Caco-2 (cell line): ENCODE data around the gene RNF186. TPM values are rescaled to one million over a fixed set of nuclear protein-coding genes. Genes with fewer than 3 reads are reported as not detected.

ENCODE experiments used
- BruUV-seq: library from RNA; stranded (reverse); fragments of 400-500 nt; replicated peaks from 2 replicates; lab custom pipeline; 2021; lab: Mats Ljungman, UMichigan
- CTCF ChIA-PET: fragments of 300-600 bp; sonication (Branson Sonifier 250); formaldehyde crosslinking; loops from one replicate; lab custom pipeline; 2022; ENCODE audit warnings: antibody characterized with exemption; lab: Charles Lee
- POLR2A ChIA-PET: fragments of 300-600 bp; sonication (Branson Sonifier 250); formaldehyde crosslinking; loops from one replicate; lab custom pipeline; 2022; ENCODE audit warnings: antibody characterized with exemption; lab: Charles Lee
- DNase-seq, 2 experiments: peaks; one replicate each; pipeline versions ENCODE4 v3.0.0 to v3.0.0-alpha.2; 2020 to 2022
- H3K27me3 ChIP-seq: replicated peaks from 2 replicates; pipeline ENCODE4 v1.6.0; 2011; ENCODE audit warnings: low read length; ENCODE audit not compliant: control insufficient read depth, insufficient read depth
- H3K36me3 ChIP-seq: 2 replicates; pipeline ENCODE4 v1.5.1; 2011; ENCODE audit warnings: low read length; ENCODE audit not compliant: control insufficient read depth, insufficient read depth
- H3K4me1 ChIP-seq: fragments of 250-450 bp; sonication (Bioruptor Pico); 2 replicates; pipeline ENCODE4 v1.5.1; 2020; ENCODE audit warnings: mild to moderate bottlenecking
- H3K4me3 ChIP-seq: 2 replicates; pipeline ENCODE4 v1.5.1; 2011; ENCODE audit warnings: low read depth, mild to moderate bottlenecking, control low read depth, low read length
- H3K9me3 ChIP-seq: fragments of 250-450 bp; sonication (Bioruptor Pico); 2 replicates; pipeline ENCODE4 v1.5.1; 2020; ENCODE audit warnings: mild to moderate bottlenecking, moderate library complexity
- H3K27ac Mint-ChIP-seq: one replicate; pipeline ENCODE4 v1.8.0; 2022; ENCODE audit warnings: mixed read lengths; ENCODE audit not compliant: unreplicated experiment
- H3K27me3 Mint-ChIP-seq: one replicate; pipeline ENCODE4 v1.8.0; 2022; ENCODE audit warnings: mixed read lengths; ENCODE audit not compliant: insufficient read depth, unreplicated experiment
- H3K36me3 Mint-ChIP-seq: one replicate; pipeline ENCODE4 v1.8.0; 2022; ENCODE audit warnings: mild to moderate bottlenecking, mixed read lengths; ENCODE audit not compliant: insufficient read depth, unreplicated experiment
- H3K4me1 Mint-ChIP-seq: one replicate; pipeline ENCODE4 v1.8.0; 2022; ENCODE audit warnings: low read depth, mixed read lengths; ENCODE audit not compliant: unreplicated experiment
- H3K4me3 Mint-ChIP-seq: one replicate; pipeline ENCODE4 v1.8.0; 2022; ENCODE audit warnings: mild to moderate bottlenecking, moderate library complexity, mixed read lengths; ENCODE audit not compliant: unreplicated experiment
- H3K9me3 Mint-ChIP-seq: one replicate; pipeline ENCODE4 v1.8.0; 2022; ENCODE audit warnings: mixed read lengths; ENCODE audit not compliant: unreplicated experiment
- CTCF ChIP-seq, 2 experiments: fragments of 200-600 bp in 1 of 2; IDR thresholded peaks; 1 replicate in 1 of 2; 2 replicates in 1 of 2; pipeline versions ENCODE4 v1.5.1 to v1.8.0; 2011 to 2022; ENCODE audit warnings: antibody characterized with exemption in 1 of 2, control low read depth in 1 of 2, inconsistent platforms in 1 of 2, low read depth in 1 of 2, low read length in 1 of 2, mild to moderate bottlenecking in 1 of 2, moderate library complexity in 1 of 2; ENCODE audit not compliant: insufficient read depth in 1 of 2, severe bottlenecking in 1 of 2, unreplicated experiment in 1 of 2
- intact Hi-C: fragments of 100-400 bp; cut with micrococcal nuclease; formaldehyde crosslinking; loops from one replicate; pipeline ENCODE4 v1.10.0; 2022; ENCODE audit not compliant: unreplicated experiment
- total RNA-seq: library from RNA; stranded (reverse); gene quantifications from 2 replicates; pipeline ENCODE4 v1.2.3, GENCODE V29; 2022

RNF186 gene
- total RNA-seq, 1 experiment from 2014 or later: not detected

- no peaks in the 10 kb centered on the region for H3K9me3 ChIP-seq
- BruUV-seq: no TSS peak
- Mint-ChIP-seq H3K4me3 (no peak overlapping the region), H3K9me3 (no peaks in the 10 kb centered on the region), H3K27ac (no peak overlapping the region), H3K27me3 (peaks cover 5% of the 10 kb centered on the region), H3K4me1 (no peaks in the 10 kb centered on the region), H3K36me3 (no peaks in the 10 kb centered on the region)
- intact Hi-C loops: no loop called here
- no peaks in the 10 kb centered on the region for H3K36me3 ChIP-seq
- H3K4me3 ChIP-seq: no peak overlapping the region
- TF ChIP-seq CTCF (IDR thresholded peaks at IDR 0.05; ENCODE audit: insufficient read depth in 1 of 2, low read depth in 1 of 2, low read length in 1 of 2, severe bottlenecking in 1 of 2, unreplicated experiment in 1 of 2): no peak
- no peak for DNase-seq
- no peaks in the 10 kb centered on the region for H3K27me3 ChIP-seq
- POLR2A ChIA-PET: no interaction called here
- H3K4me1 ChIP-seq: no peaks in the 10 kb centered on the region
- CTCF ChIA-PET: no interaction called here
These were observed 25.1 kb upstream of the RNF186 start for GRCh38 chr1:19840228-19840627.

DNA sequence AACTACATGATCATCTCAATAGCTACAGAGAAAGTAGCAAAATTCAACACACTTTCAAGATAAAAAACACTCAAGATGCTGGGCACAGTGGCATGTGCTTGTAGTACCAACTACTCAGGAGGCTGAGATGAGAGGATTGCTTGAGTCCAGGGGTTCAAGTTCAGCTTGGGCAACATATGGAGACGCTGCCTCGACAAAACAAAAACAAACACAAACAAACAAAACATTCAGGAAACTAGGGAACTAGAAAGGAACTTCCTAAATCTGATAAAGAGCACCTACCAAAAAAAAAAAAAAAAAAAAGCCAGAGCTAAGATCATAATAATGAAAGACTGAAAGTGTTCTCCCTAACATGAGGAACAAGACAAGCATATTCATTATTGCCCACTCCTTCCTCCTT is 22.8 kb upstream of the RNF186 start:
- no peak for TF ChIP-seq CTCF (IDR thresholded peaks at IDR 0.05; ENCODE audit: insufficient read depth in 1 of 2, low read depth in 1 of 2, low read length in 1 of 2, severe bottlenecking in 1 of 2, unreplicated experiment in 1 of 2)
- H3K4me1 Mint-ChIP-seq: no peaks in the 10 kb centered on the region
- BruUV-seq: no TSS peak
- CTCF ChIA-PET: no interaction called here
- POLR2A ChIA-PET: no interaction called here
- H3K27ac Mint-ChIP-seq: no peak overlapping the region
- intact Hi-C loops: no loop called here
- Histone ChIP-seq H3K36me3 (no peaks in the 10 kb centered on the region), H3K27me3 (no peaks in the 10 kb centered on the region), H3K4me3 (no peak overlapping the region), H3K9me3 (no peaks in the 10 kb centered on the region), H3K4me1 (no peaks in the 10 kb centered on the region)
- H3K36me3 Mint-ChIP-seq: no peaks in the 10 kb centered on the region
- H3K4me3 Mint-ChIP-seq: no peak overlapping the region
- no peaks in the 10 kb centered on the region for H3K9me3 Mint-ChIP-seq
- peaks cover 5% of the 10 kb centered on the region for H3K27me3 Mint-ChIP-seq
- no peak for DNase-seq

DNA sequence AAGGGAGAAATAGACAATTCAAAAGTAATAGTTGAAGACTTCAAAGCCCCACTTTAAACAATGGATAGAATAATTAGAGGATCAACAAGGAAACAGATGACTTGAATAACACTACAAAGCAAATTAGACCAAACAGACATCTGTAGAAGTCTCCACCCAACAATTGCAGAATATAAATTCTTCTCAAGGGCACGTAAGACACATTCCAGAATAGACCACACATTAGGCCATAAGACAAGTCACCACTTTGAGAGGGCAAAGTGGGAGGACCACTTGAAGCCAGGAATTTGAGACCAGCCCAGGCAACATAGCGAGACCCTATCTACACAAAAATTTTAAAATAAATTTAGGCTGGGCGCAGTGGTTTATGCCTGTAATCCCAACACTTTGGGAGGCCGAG is 20.5 kb upstream of the RNF186 start:
- Mint-ChIP-seq H3K27ac (no peak overlapping the region), H3K9me3 (no peaks in the 10 kb centered on the region), H3K4me3 (no peak overlapping the region), H3K4me1 (no peaks in the 10 kb centered on the region), H3K36me3 (no peaks in the 10 kb centered on the region), H3K27me3 (peaks cover 5% of the 10 kb centered on the region)
- DNase-seq: no peak
- POLR2A ChIA-PET: no interaction called here
- no peak for TF ChIP-seq CTCF (IDR thresholded peaks at IDR 0.05; ENCODE audit: insufficient read depth in 1 of 2, low read depth in 1 of 2, low read length in 1 of 2, severe bottlenecking in 1 of 2, unreplicated experiment in 1 of 2)
- BruUV-seq: no TSS peak
- CTCF ChIA-PET: interaction anchor here (0.7 kb wide), 1 partner anchor 1970 kb away, joined by 4 read pairs; no protein-coding TSS in a partner anchor
- H3K36me3 ChIP-seq: no peaks in the 10 kb centered on the region
- intact Hi-C loops: no loop called here
- H3K9me3 ChIP-seq: no peaks in the 10 kb centered on the region
- H3K4me3 ChIP-seq: no peak overlapping the region
- no peaks in the 10 kb centered on the region for H3K27me3 ChIP-seq
- H3K4me1 ChIP-seq: no peaks in the 10 kb centered on the region
